NCI-H1105 treated with DMSO at 0.1 percent for 48 hours (cell line): Measurements from ENCODE around the gene RMND1.
"Not testable (repeated sequence)": the region's sequence is repeated elsewhere in the genome, so short reads cannot be mapped to it uniquely, and the experiment has no call there.

Source experiments
- DNase-seq: peaks from one replicate; lab custom pipeline; 2025; lab: John Stamatoyannopoulos, UW

Gene RMND1

GRCh38 chr6:151451950-151452749, at the start of gene RMND1:
TSS of gene RMND1 (minus strand) at chr6:151452126. CDS start at chr6:151445811, 6,315 bp downstream.
- DNase-seq, result peak; percentile 100

GRCh38 chr6:151499551-151499950, 47.6 kb upstream of the RMND1 start:
- no peak for DNase-seq

GRCh38 chr6:151498327-151498726, 46.4 kb upstream of the RMND1 start:
- DNase-seq, result no peak

GRCh38 chr6:151497905-151498304, 46.0 kb upstream of the RMND1 start:
- DNase-seq, result no peak

GRCh38 chr6:151495380-151495779, 43.5 kb upstream of the RMND1 start:
- no peak for DNase-seq

- DNase-seq, result no peak
Measured at GRCh38 chr6:151494936-151495320, 43.0 kb upstream of the RMND1 start.

- DNase-seq, result peak; percentile 52
Measured at GRCh38 chr6:151494235-151494935, 42.5 kb upstream of the RMND1 start.

- peak; percentile 18 for DNase-seq
Measured at GRCh38 chr6:151493804-151494234, 41.9 kb upstream of the RMND1 start, which contains the start of gene CCDC170. TSS of gene CCDC170 (plus strand) at chr6:151494017. CDS start at chr6:151494129, 112 bp downstream.

- DNase-seq, result no peak
Measured at GRCh38 chr6:151493161-151493803, 41.4 kb upstream of the RMND1 start.

GRCh38 chr6:151490996-151491395, 39.1 kb upstream of the RMND1 start:
- no peak for DNase-seq

- DNase-seq, result no peak
Measured at GRCh38 chr6:151488226-151488625, 36.3 kb upstream of the RMND1 start.

- DNase-seq, result no peak
Measured at GRCh38 chr6:151483994-151484393, 32.1 kb upstream of the RMND1 start.

- DNase-seq, result no peak
Measured at GRCh38 chr6:151482290-151482689, 30.4 kb upstream of the RMND1 start.

- DNase-seq, result no peak
Measured at GRCh38 chr6:151481786-151482185, 29.9 kb upstream of the RMND1 start.

- DNase-seq, result no peak
Measured at GRCh38 chr6:151478670-151479069, 26.7 kb upstream of the RMND1 start.

GRCh38 chr6:151477726-151478125, 25.8 kb upstream of the RMND1 start:
- no peak for DNase-seq

- DNase-seq, result peak; percentile 65
Measured at GRCh38 chr6:151475653-151476523, 24.0 kb upstream of the RMND1 start.

GRCh38 chr6:151464702-151465101, 12.8 kb upstream of the RMND1 start:
- DNase-seq, result no peak

GRCh38 chr6:151461673-151462072, 9.7 kb upstream of the RMND1 start:
- no peak for DNase-seq

- not testable (repeated sequence) for DNase-seq
Measured at GRCh38 chr6:151455751-151456398, 3.9 kb upstream of the RMND1 start.

- peak; percentile 24 for DNase-seq
Measured at GRCh38 chr6:151452750-151453427, 963 bp upstream of the RMND1 start.
